Activated CD4-positive, alpha-beta T cell treated with anti-CD3 and anti-CD28 coated beads, Interleukin-2, amount 10 ng/mL, durations not matched to agents 24 days and 14 days (primary cell): Measurements from ENCODE around the gene PRR9. TPM values are rescaled to one million over a fixed set of nuclear protein-coding genes. Genes with fewer than 3 reads are reported as not detected.

Source experiments
- DNase-seq: peaks from one replicate; pipeline ENCODE4 v3.0.0; 2022
- H3K27ac Mint-ChIP-seq: one replicate; pipeline ENCODE4 v1.8.0; 2022; ENCODE audit warnings: mild to moderate bottlenecking, mixed read lengths
- H3K27me3 Mint-ChIP-seq: one replicate; pipeline ENCODE4 v1.8.0; 2022; ENCODE audit warnings: mixed read lengths
- H3K36me3 Mint-ChIP-seq: one replicate; pipeline ENCODE4 v1.8.0; 2022; ENCODE audit warnings: low read depth, mild to moderate bottlenecking, mixed read lengths
- H3K4me1 Mint-ChIP-seq: one replicate; pipeline ENCODE4 v1.8.0; 2021; ENCODE audit warnings: mixed read lengths
- H3K4me3 Mint-ChIP-seq: one replicate; pipeline ENCODE4 v1.8.0; 2022; ENCODE audit warnings: mild to moderate bottlenecking, moderate library complexity, mixed read lengths
- H3K9me3 Mint-ChIP-seq: one replicate; pipeline ENCODE4 v1.8.0; 2021; ENCODE audit warnings: mixed read lengths
- intact Hi-C: fragments of 100-400 bp; cut with micrococcal nuclease; formaldehyde crosslinking; loops from one replicate; pipeline ENCODE4 v1.15.1; 2023
- total RNA-seq: library from RNA; stranded (reverse); gene quantifications from 2 replicates; pipeline ENCODE4 v1.2.3, GENCODE V29; 2022

PRR9 gene
- total RNA-seq, 1 donor from 2014 or later = not detected

- DNase-seq = peak; percentile 31
- Mint-ChIP-seq H3K27me3 (peaks cover 6% of the 10 kb centered on the region), H3K27ac (no peak overlapping the region), H3K4me1 (no peaks in the 10 kb centered on the region), H3K36me3 (no peaks in the 10 kb centered on the region), H3K4me3 (no peak overlapping the region), H3K9me3 (peaks cover 6% of the 10 kb centered on the region)
- intact Hi-C loops = no loop called here
Measured at GRCh38 chr1:153245466-153245865, 28.1 kb downstream of the PRR9 start.

DNA sequence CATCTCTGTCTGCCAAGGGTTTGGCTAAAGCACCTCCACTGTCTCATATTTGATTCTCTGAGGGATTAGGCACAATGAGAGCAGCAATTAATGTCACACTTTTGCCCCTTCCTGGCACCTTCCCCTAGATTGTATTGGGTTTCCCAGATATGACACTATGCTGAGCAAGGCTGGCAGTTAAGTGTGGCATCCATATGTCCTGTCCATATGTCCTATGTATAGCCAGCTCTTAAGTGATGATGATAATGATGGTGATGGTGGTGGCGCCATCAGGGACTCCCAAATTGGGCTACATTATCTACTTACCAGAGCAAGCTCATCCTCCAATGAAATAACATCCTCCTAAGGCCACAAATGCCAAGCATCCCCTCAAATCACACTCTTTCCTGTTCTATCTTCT lies 28.6 kb downstream of the PRR9 start:
- Mint-ChIP-seq H3K27me3 (peaks cover 6% of the 10 kb centered on the region), H3K4me1 (no peaks in the 10 kb centered on the region), H3K27ac (no peak overlapping the region), H3K36me3 (no peaks in the 10 kb centered on the region), H3K4me3 (no peak overlapping the region), H3K9me3 (peaks cover 6% of the 10 kb centered on the region)
- intact Hi-C loops = no loop called here
- peak; percentile 37 for DNase-seq

GRCh38 chr1:153246825-153247224 lies 29.4 kb downstream of the PRR9 start:
- Mint-ChIP-seq H3K27me3 (peaks cover 8% of the 10 kb centered on the region), H3K4me3 (no peak overlapping the region), H3K9me3 (peaks cover 6% of the 10 kb centered on the region), H3K27ac (no peak overlapping the region), H3K36me3 (no peaks in the 10 kb centered on the region), H3K4me1 (no peaks in the 10 kb centered on the region)
- intact Hi-C loops = no loop called here
- DNase-seq = no peak

DNA sequence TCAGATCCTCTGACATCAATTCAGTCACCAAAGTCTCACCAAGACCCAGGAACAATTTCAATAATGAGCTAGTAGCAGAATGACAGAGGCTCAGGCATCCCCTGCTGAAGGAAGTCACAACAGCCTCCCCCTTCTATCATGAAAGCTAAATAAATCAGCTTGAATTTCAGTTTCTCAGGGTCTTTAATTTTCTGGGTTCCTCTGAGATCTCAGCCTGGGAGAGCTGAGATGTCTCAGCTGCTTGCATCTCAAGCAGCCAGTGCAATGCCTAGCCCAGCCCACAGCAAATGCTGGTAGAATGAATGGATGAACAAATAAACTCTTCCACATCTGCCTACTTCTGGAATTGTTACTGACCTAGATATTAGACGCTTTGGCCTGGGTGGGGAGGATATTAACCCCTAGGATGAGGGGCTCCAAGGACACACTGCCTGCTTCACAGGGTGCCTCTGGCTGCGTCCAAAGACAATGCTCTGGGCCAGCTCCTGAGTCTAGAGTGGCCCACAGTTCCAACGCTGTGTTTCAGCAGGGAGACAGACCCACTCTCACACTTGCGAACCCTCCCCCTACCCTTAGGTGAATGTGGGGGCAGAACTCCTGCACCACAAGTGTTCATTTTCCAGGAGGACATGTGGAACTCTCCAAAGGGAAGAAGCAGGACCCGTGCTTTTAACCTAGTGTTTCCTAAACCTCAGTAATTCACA lies 30.9 kb downstream of the PRR9 start:
- intact Hi-C loops = no loop called here
- peak; percentile 23 for DNase-seq
- Mint-ChIP-seq H3K4me3 (no peak overlapping the region), H3K9me3 (peaks cover 6% of the 10 kb centered on the region), H3K27me3 (peaks cover 8% of the 10 kb centered on the region), H3K36me3 (no peaks in the 10 kb centered on the region), H3K27ac (no peak overlapping the region), H3K4me1 (no peaks in the 10 kb centered on the region)

- H3K9me3 Mint-ChIP-seq = no peaks in the 10 kb centered on the region
- intact Hi-C loops = no loop called here
- H3K4me3 Mint-ChIP-seq = no peak overlapping the region
- no peaks in the 10 kb centered on the region for H3K36me3 Mint-ChIP-seq
- peaks cover 3% of the 10 kb centered on the region for H3K4me1 Mint-ChIP-seq
- H3K27ac Mint-ChIP-seq = no peak overlapping the region
- peaks cover 8% of the 10 kb centered on the region for H3K27me3 Mint-ChIP-seq
- no peak for DNase-seq
Measured at GRCh38 chr1:153250166-153250565, 32.8 kb downstream of the PRR9 start.

- H3K27me3 Mint-ChIP-seq = peaks cover 11% of the 10 kb centered on the region
- H3K9me3 Mint-ChIP-seq = no peaks in the 10 kb centered on the region
- H3K4me1 Mint-ChIP-seq = peaks cover 3% of the 10 kb centered on the region
- no peak overlapping the region for H3K27ac Mint-ChIP-seq
- peak; percentile 26 for DNase-seq
- intact Hi-C loops = no loop called here
- no peak overlapping the region for H3K4me3 Mint-ChIP-seq
- no peaks in the 10 kb centered on the region for H3K36me3 Mint-ChIP-seq
Measured at GRCh38 chr1:153251087-153251486, 33.7 kb downstream of the PRR9 start.

- peaks cover 3% of the 10 kb centered on the region for H3K4me1 Mint-ChIP-seq
Measured at GRCh38 chr1:153251562-153251961, 34.2 kb downstream of the PRR9 start.

GRCh38 chr1:153251988-153252387 lies 34.6 kb downstream of the PRR9 start:
- H3K4me3 Mint-ChIP-seq = no peak overlapping the region
- peaks cover 11% of the 10 kb centered on the region for H3K27me3 Mint-ChIP-seq
- peaks cover 3% of the 10 kb centered on the region for H3K4me1 Mint-ChIP-seq
- no peak overlapping the region for H3K27ac Mint-ChIP-seq
- no peak for DNase-seq
- no peaks in the 10 kb centered on the region for H3K9me3 Mint-ChIP-seq
- no peaks in the 10 kb centered on the region for H3K36me3 Mint-ChIP-seq
- intact Hi-C loops = no loop called here

More at GRCh38 chr1:153251562-153251961, 34.2 kb downstream of the PRR9 start:
- no peak overlapping the region for H3K4me3 Mint-ChIP-seq
- DNase-seq = no peak
- no peaks in the 10 kb centered on the region for H3K36me3 Mint-ChIP-seq
- intact Hi-C loops = no loop called here
- H3K9me3 Mint-ChIP-seq = no peaks in the 10 kb centered on the region
- peaks cover 11% of the 10 kb centered on the region for H3K27me3 Mint-ChIP-seq
- H3K27ac Mint-ChIP-seq = no peak overlapping the region

- H3K9me3 Mint-ChIP-seq = no peaks in the 10 kb centered on the region
- H3K36me3 Mint-ChIP-seq = no peaks in the 10 kb centered on the region
- peaks cover 11% of the 10 kb centered on the region for H3K27me3 Mint-ChIP-seq
- intact Hi-C loops = no loop called here
- no peak overlapping the region for H3K4me3 Mint-ChIP-seq
- DNase-seq = no peak
- no peak overlapping the region for H3K27ac Mint-ChIP-seq
- peaks cover 3% of the 10 kb centered on the region for H3K4me1 Mint-ChIP-seq
Measured at GRCh38 chr1:153253076-153253475, 35.7 kb downstream of the PRR9 start.

DNA sequence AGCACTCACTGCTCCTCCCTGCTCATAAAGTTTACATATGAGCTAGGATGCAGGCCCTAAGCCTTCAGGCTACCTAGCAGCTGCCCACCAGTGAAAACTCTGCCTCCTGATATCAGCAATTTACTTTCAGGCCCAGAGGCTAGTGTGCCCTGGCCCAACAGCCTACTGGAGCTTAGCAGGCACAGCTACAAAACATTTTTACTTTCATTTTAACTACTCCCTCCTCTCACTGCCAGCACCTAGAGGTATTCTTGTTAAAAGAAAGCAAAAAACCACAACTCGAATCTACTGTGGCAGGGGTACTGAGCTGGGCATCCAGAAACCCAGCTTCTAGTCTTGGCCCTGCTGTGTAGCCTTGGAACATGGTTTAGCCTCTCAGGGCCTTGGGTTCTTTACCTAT lies 36.3 kb downstream of the PRR9 start:
- DNase-seq = peak; percentile 53
- H3K4me1 Mint-ChIP-seq = peaks cover 3% of the 10 kb centered on the region
- peaks cover 15% of the 10 kb centered on the region for H3K27me3 Mint-ChIP-seq
- no peaks in the 10 kb centered on the region for H3K36me3 Mint-ChIP-seq
- no peak overlapping the region for H3K4me3 Mint-ChIP-seq
- no peaks in the 10 kb centered on the region for H3K9me3 Mint-ChIP-seq
- intact Hi-C loops = no loop called here
- no peak overlapping the region for H3K27ac Mint-ChIP-seq

DNA sequence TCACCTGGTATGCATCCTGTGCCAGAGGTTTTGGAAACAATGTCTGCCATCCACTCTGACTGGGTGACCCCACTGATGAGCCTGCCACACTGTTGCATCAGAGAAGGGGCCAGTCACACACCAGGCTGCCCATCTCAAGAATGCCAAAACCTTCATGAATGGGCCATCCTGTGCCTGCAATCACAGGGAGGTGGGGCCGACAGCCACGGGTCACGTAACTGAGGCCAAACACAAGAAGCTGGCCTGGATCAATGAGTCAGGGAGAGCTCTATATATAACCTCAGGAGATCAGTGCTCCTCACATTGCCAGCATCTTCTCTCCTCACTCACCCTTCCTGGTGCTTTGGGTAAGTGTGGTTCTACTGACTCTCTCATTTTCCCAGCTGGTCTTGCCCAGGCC lies 42.0 kb downstream of the PRR9 start, which contains the start of gene LORICRIN:
Gene LORICRIN (plus strand): TSS at position 301 of the 400 bp plus-strand sequence. CDS start 1,263 bp downstream, outside the sequence.
- Mint-ChIP-seq H3K27ac (peak within 1 kb of the TSS; percentile 64), H3K27me3 (peaks cover 60% of the 10 kb centered on the region), H3K4me3 (peak within 1 kb of the TSS; percentile 51), H3K4me1 (peaks cover 18% of the 10 kb centered on the region), H3K9me3 (no peaks in the 10 kb centered on the region), H3K36me3 (peaks cover 3% of the 10 kb centered on the region)
- intact Hi-C loops = no loop called here
- no peak for DNase-seq

DNA sequence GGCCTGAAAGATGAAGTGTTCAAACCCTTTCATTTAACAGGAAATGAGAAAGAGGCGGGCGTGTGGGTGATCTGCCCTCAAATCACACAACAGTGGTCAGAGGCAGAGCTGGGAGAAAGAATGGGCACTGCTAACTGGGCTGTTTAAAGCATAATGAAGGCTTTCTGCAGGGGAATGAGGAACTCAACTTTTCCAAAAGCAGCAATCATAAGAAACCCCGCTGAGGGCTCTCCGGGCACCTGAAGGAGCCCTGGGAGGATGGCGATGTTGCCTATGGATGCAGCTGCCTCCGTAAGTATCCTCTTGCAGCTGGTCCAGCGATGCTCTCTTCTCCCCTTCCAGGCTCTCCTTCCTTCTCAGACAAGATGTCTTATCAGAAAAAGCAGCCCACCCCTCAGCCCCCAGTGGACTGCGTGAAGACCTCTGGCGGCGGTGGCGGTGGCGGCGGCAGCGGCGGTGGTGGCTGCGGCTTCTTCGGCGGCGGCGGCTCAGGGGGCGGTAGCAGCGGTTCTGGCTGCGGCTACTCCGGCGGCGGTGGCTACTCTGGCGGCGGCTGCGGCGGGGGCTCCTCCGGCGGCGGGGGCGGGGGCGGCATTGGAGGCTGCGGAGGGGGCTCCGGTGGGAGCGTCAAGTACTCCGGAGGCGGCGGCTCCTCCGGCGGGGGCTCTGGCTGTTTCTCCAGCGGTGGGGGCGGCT lies 43.3 kb downstream of the PRR9 start:
- peaks cover 3% of the 10 kb centered on the region for H3K36me3 Mint-ChIP-seq
- intact Hi-C loops = no loop called here
- peak overlapping the region; percentile 64 for H3K27ac Mint-ChIP-seq
- H3K27me3 Mint-ChIP-seq = peaks cover 66% of the 10 kb centered on the region
- H3K4me3 Mint-ChIP-seq = peak overlapping the region; percentile 51
- H3K9me3 Mint-ChIP-seq = no peaks in the 10 kb centered on the region
- peak; percentile 64 for DNase-seq
- peaks cover 18% of the 10 kb centered on the region for H3K4me1 Mint-ChIP-seq

- peak overlapping the region; percentile 57 for H3K4me3 Mint-ChIP-seq
- DNase-seq = peak; percentile 67
- intact Hi-C loops = no loop called here
- H3K4me1 Mint-ChIP-seq = peaks cover 18% of the 10 kb centered on the region
- peaks cover 71% of the 10 kb centered on the region for H3K27me3 Mint-ChIP-seq
- peaks cover 3% of the 10 kb centered on the region for H3K36me3 Mint-ChIP-seq
- H3K9me3 Mint-ChIP-seq = no peaks in the 10 kb centered on the region
- H3K27ac Mint-ChIP-seq = no peak overlapping the region
Measured at GRCh38 chr1:153261281-153262069, 44.1 kb downstream of the PRR9 start.

- Mint-ChIP-seq H3K36me3 (peaks cover 3% of the 10 kb centered on the region), H3K4me3 (peak overlapping the region; percentile 57), H3K4me1 (peaks cover 18% of the 10 kb centered on the region), H3K27ac (no peak overlapping the region), H3K27me3 (peaks cover 77% of the 10 kb centered on the region), H3K9me3 (no peaks in the 10 kb centered on the region)
- DNase-seq = no peak
- intact Hi-C loops = no loop called here
Measured at GRCh38 chr1:153262070-153262366, 44.6 kb downstream of the PRR9 start.
